Ammon's horn (tissue), 1 donor: ENCODE results near the gene ARID5B.

ENCODE experiments used
- DNase-seq: peaks from one replicate; pipeline ENCODE4 v3.0.0-alpha.2; 2016; ENCODE audit warnings: low spot score

ARID5B gene

GRCh38 chr10:61941202-61941681, 39.7 kb downstream of the ARID5B start:
- DNase-seq: peak; percentile 13

GRCh38 chr10:61942604-61943461, 41.3 kb downstream of the ARID5B start:
- DNase-seq: no peak

- peak; percentile 40 for DNase-seq
Observed at GRCh38 chr10:61943674-61944378, 42.3 kb downstream of the ARID5B start.

GRCh38 chr10:61944410-61945147, 43.1 kb downstream of the ARID5B start:
- no peak for DNase-seq

GRCh38 chr10:61949687-61950086, 48.2 kb downstream of the ARID5B start:
- no peak for DNase-seq

- no peak for DNase-seq
Observed at GRCh38 chr10:61950449-61951143, 49.1 kb downstream of the ARID5B start.

- DNase-seq: no peak
Observed at GRCh38 chr10:61951144-61951483, 49.6 kb downstream of the ARID5B start.

- DNase-seq: no peak
Observed at GRCh38 chr10:61952028-61952674, 50.7 kb downstream of the ARID5B start.

GRCh38 chr10:61953183-61953582, 51.7 kb downstream of the ARID5B start:
- DNase-seq: no peak

GRCh38 chr10:61957806-61958205, 56.3 kb downstream of the ARID5B start:
- no peak for DNase-seq

- no peak for DNase-seq
Observed at GRCh38 chr10:61958311-61958710, 56.8 kb downstream of the ARID5B start.

GRCh38 chr10:61958805-61959204, 57.3 kb downstream of the ARID5B start:
- DNase-seq: no peak

- DNase-seq: no peak
Observed at GRCh38 chr10:61959814-61960213, 58.3 kb downstream of the ARID5B start.

GRCh38 chr10:61960396-61961120, 59.1 kb downstream of the ARID5B start:
- DNase-seq: no peak

- no peak for DNase-seq
Observed at GRCh38 chr10:61961278-61961677, 59.8 kb downstream of the ARID5B start.

- DNase-seq: no peak
Observed at GRCh38 chr10:61962971-61963370, 61.5 kb downstream of the ARID5B start.

GRCh38 chr10:61963669-61964058, 62.2 kb downstream of the ARID5B start:
- no peak for DNase-seq

- no peak for DNase-seq
Observed at GRCh38 chr10:61964059-61964709, 62.7 kb downstream of the ARID5B start.

- DNase-seq: no peak
Observed at GRCh38 chr10:61964949-61965702, 63.6 kb downstream of the ARID5B start.
